ENCODE measurements around the gene POR.

DNA sequence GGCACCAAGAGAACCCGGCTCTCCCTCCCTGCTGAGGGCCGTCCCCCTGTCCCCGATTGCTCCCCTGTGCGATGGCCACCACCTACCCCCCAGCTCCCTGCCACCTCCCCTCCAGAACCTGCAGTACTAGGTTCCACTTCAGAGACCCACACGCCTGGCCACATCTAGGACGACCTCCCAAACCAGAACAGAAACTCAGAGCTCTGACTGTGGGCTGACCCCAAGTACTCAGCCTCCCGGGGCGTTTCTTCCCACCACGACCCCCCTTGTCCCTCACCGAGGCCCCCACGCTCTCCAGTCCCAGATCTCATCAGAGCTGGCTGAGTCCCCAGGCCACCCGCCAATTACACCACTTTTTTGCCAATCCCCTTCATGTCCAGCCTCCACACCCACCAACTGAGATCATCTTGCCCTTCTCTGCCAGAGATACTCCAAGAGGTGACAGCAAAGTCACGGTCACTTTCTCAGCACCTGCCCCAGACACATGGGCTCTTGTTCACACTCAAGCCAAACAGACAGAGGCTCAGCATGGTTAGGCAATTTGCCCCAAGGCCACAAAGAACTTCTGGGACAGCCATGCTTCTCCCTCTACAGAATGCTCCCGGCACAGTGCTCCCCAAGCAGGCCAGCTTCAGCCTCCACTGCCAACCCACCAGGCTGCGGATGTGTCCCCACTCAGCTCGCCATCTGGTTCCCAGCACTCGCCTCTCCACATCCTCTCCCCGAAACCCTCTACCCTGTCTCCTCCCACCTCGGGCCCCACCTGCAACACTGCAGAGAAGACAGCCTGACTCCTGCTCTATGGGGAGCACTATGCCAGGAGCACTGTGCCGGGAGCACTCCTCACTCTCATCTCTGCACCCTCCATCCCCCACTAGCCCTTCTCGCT lies 74.8 kb downstream of the POR start:
- TF ChIP-seq POLR2AphosphoS5 (IDR thresholded peaks at IDR 0.05; ENCODE audit: low read depth, low read length) (no peak), POLR2A (IDR thresholded peaks at IDR 0.05; ENCODE audit: low read depth, low read length) (no peak)
